SK-N-SH treated with all-trans-retinoic acid at 6 μM for 48 hours (cell line): Measurements from ENCODE around the gene COL6A1.

Source experiments
- ATAC-seq: fragments of 200-7000 bp; cut with Tn5 transposase; 3 replicates; pipeline ENCODE4 v1.9.1; 2020; ENCODE audit warnings: mild to moderate bottlenecking, moderate library complexity
- ARNTL ChIP-seq: fragments of 450-650 bp; formaldehyde crosslinking; IDR thresholded peaks from 2 replicates; pipeline ENCODE4 v1.5.0; 2020; ENCODE audit warnings: low read depth, mild to moderate bottlenecking, moderate library complexity, borderline replicate concordance
- CSDC2 ChIP-seq: fragments of 250-450 bp; sonication (Bioruptor Pico); IDR thresholded peaks from 2 replicates; pipeline ENCODE4 v1.5.0; 2020; ENCODE audit warnings: mild to moderate bottlenecking, moderate library complexity
- ESRRG ChIP-seq: fragments of 250-450 bp; sonication (Bioruptor Pico); IDR thresholded peaks from 2 replicates; pipeline ENCODE4 v1.6.1; 2021; ENCODE audit warnings: mild to moderate bottlenecking
- GLIS3 ChIP-seq: fragments of 250-450 bp; sonication (Bioruptor Pico); IDR thresholded peaks from 2 replicates; pipeline ENCODE4 v1.5.0; 2020; ENCODE audit warnings: mild to moderate bottlenecking, moderate library complexity
- ISL1 ChIP-seq: fragments of 250-450 bp; sonication (Bioruptor Pico); IDR thresholded peaks from 2 replicates; pipeline ENCODE4 v2.1.2; 2022; ENCODE audit warnings: mild to moderate bottlenecking, moderate library complexity
- OSR1 ChIP-seq: fragments of 250-450 bp; sonication (Bioruptor Pico); IDR thresholded peaks from 2 replicates; pipeline ENCODE4 v1.8.0; 2022; ENCODE audit warnings: moderate library complexity, mild to moderate bottlenecking, inconsistent platforms
- PPARA ChIP-seq: fragments of 250-450 bp; sonication (Bioruptor Pico); IDR thresholded peaks from 2 replicates; pipeline ENCODE4 v1.5.0; 2020; ENCODE audit warnings: mild to moderate bottlenecking, borderline replicate concordance
- RARB ChIP-seq: fragments of 250-450 bp; sonication (Bioruptor Pico); IDR thresholded peaks from 2 replicates; pipeline ENCODE4 v1.8.0; 2021; ENCODE audit warnings: mild to moderate bottlenecking, moderate library complexity
- SNAI2 ChIP-seq: fragments of 250-450 bp; sonication (Bioruptor Pico); IDR thresholded peaks from 2 replicates; pipeline ENCODE4 v1.5.0; 2020; ENCODE audit warnings: mild to moderate bottlenecking, moderate library complexity
- TCF4 ChIP-seq: fragments of 250-450 bp; sonication (Bioruptor Pico); IDR thresholded peaks from 2 replicates; pipeline ENCODE4 v1.8.0; 2021; ENCODE audit warnings: mild to moderate bottlenecking, moderate library complexity, borderline replicate concordance
- TOX ChIP-seq: fragments of 250-450 bp; sonication (Bioruptor Pico); IDR thresholded peaks from 2 replicates; pipeline ENCODE4 v1.8.0; 2021; ENCODE audit warnings: mild to moderate bottlenecking, moderate library complexity, borderline replicate concordance
- ZFP3 ChIP-seq: fragments of 250-450 bp; sonication (Bioruptor Pico); IDR thresholded peaks from 2 replicates; pipeline ENCODE4 v1.5.0; 2020; ENCODE audit warnings: mild to moderate bottlenecking, moderate library complexity
- ZFP30 ChIP-seq: fragments of 450-650 bp; formaldehyde crosslinking; IDR thresholded peaks from 2 replicates; pipeline ENCODE4 v1.5.0; 2022; ENCODE audit warnings: mild to moderate bottlenecking, moderate library complexity
- ZNF565 ChIP-seq: fragments of 450-650 bp; formaldehyde crosslinking; conservative IDR thresholded peaks from 2 replicates; pipeline ENCODE4 v1.5.0; 2020; ENCODE audit warnings: low read depth, mild to moderate bottlenecking, moderate library complexity
- ZNF70 ChIP-seq: fragments of 450-650 bp; formaldehyde crosslinking; IDR thresholded peaks from 2 replicates; pipeline ENCODE4 v1.5.0; 2020; ENCODE audit warnings: mild to moderate bottlenecking, moderate library complexity
- ZNF8 ChIP-seq: fragments of 450-650 bp; formaldehyde crosslinking; IDR thresholded peaks from 2 replicates; pipeline ENCODE4 v1.5.0; 2020; ENCODE audit warnings: mild to moderate bottlenecking, moderate library complexity
- TF ChIP-seq, protein P1 (sequence below): fragments of 250-450 bp; sonication (Bioruptor Pico); IDR thresholded peaks from 2 replicates; pipeline ENCODE4 v1.8.0; 2021; ENCODE audit warnings: low read depth, mild to moderate bottlenecking, moderate library complexity, borderline replicate concordance
- TF ChIP-seq, protein P2 (sequence below): fragments of 250-450 bp; sonication (Bioruptor Pico); IDR thresholded peaks from 2 replicates; pipeline ENCODE4 v1.5.1; 2021; ENCODE audit warnings: mild to moderate bottlenecking, moderate library complexity
- TF ChIP-seq, protein P3 (sequence below): fragments of 250-450 bp; sonication (Bioruptor Pico); IDR thresholded peaks from 2 replicates; pipeline ENCODE4 v1.5.0; 2020; ENCODE audit warnings: mild to moderate bottlenecking, moderate library complexity
- TF ChIP-seq, protein P4 (sequence below): fragments of 250-450 bp; sonication (Bioruptor Pico); IDR thresholded peaks from 2 replicates; pipeline ENCODE4 v1.5.1; 2020; ENCODE audit warnings: low read depth, mild to moderate bottlenecking, moderate library complexity
- TF ChIP-seq, protein P5 (sequence below): fragments of 250-450 bp; sonication (Bioruptor Pico); IDR thresholded peaks from 2 replicates; pipeline ENCODE4 v1.8.0; 2020; ENCODE audit warnings: mild to moderate bottlenecking, moderate library complexity, borderline replicate concordance

The COL6A1 gene

DNA sequence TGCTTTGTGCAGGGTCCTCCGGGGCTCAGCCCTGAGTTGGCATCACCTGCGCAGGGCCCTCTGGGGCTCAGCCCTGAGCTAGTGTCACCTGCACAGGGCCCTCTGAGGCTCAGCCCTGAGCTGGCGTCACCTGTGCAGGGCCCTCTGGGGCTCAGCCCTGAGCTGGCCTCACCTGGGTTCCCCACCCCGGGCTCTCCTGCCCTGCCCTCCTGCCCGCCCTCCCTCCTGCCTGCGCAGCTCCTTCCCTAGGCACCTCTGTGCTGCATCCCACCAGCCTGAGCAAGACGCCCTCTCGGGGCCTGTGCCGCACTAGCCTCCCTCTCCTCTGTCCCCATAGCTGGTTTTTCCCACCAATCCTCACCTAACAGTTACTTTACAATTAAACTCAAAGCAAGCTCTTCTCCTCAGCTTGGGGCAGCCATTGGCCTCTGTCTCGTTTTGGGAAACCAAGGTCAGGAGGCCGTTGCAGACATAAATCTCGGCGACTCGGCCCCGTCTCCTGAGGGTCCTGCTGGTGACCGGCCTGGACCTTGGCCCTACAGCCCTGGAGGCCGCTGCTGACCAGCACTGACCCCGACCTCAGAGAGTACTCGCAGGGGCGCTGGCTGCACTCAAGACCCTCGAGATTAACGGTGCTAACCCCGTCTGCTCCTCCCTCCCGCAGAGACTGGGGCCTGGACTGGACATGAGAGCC, 22.7 kb downstream of the COL6A1 start:
- no peak for ATAC-seq
- no peak for TF ChIP-seq ZFP3 (CRISPR knock-in tag)
- no peak for TF ChIP-seq ZNF70 (CRISPR knock-in tag)
- no peak for TF ChIP-seq SNAI2
- TF ChIP-seq, protein P1, sequence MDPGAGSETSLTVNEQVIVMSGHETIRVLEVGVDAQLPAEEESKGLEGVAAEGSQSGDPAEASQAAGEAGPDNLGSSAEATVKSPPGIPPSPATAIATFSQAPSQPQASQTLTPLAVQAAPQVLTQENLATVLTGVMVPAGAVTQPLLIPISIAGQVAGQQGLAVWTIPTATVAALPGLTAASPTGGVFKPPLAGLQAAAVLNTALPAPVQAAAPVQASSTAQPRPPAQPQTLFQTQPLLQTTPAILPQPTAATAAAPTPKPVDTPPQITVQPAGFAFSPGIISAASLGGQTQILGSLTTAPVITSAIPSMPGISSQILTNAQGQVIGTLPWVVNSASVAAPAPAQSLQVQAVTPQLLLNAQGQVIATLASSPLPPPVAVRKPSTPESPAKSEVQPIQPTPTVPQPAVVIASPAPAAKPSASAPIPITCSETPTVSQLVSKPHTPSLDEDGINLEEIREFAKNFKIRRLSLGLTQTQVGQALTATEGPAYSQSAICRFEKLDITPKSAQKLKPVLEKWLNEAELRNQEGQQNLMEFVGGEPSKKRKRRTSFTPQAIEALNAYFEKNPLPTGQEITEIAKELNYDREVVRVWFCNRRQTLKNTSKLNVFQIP (CRISPR knock-in tag) = no peak
- TF ChIP-seq CSDC2 (CRISPR knock-in tag) = no peak
- no peak for TF ChIP-seq OSR1
- no peak for TF ChIP-seq PPARA
- TF ChIP-seq ZFP30 (CRISPR knock-in tag) = no peak
- TF ChIP-seq, protein P2, sequence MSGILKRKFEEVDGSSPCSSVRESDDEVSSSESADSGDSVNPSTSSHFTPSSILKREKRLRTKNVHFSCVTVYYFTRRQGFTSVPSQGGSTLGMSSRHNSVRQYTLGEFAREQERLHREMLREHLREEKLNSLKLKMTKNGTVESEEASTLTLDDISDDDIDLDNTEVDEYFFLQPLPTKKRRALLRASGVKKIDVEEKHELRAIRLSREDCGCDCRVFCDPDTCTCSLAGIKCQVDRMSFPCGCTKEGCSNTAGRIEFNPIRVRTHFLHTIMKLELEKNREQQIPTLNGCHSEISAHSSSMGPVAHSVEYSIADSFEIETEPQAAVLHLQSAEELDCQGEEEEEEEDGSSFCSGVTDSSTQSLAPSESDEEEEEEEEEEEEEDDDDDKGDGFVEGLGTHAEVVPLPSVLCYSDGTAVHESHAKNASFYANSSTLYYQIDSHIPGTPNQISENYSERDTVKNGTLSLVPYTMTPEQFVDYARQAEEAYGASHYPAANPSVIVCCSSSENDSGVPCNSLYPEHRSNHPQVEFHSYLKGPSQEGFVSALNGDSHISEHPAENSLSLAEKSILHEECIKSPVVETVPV = no peak
- TF ChIP-seq, protein P3, sequence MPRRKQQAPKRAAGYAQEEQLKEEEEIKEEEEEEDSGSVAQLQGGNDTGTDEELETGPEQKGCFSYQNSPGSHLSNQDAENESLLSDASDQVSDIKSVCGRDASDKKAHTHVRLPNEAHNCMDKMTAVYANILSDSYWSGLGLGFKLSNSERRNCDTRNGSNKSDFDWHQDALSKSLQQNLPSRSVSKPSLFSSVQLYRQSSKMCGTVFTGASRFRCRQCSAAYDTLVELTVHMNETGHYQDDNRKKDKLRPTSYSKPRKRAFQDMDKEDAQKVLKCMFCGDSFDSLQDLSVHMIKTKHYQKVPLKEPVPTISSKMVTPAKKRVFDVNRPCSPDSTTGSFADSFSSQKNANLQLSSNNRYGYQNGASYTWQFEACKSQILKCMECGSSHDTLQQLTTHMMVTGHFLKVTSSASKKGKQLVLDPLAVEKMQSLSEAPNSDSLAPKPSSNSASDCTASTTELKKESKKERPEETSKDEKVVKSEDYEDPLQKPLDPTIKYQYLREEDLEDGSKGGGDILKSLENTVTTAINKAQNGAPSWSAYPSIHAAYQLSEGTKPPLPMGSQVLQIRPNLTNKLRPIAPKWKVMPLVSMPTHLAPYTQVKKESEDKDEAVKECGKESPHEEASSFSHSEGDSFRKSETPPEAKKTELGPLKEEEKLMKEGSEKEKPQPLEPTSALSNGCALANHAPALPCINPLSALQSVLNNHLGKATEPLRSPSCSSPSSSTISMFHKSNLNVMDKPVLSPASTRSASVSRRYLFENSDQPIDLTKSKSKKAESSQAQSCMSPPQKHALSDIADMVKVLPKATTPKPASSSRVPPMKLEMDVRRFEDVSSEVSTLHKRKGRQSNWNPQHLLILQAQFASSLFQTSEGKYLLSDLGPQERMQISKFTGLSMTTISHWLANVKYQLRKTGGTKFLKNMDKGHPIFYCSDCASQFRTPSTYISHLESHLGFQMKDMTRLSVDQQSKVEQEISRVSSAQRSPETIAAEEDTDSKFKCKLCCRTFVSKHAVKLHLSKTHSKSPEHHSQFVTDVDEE (CRISPR knock-in tag) = no peak
- no peak for TF ChIP-seq ZNF565 (CRISPR knock-in tag)

DNA sequence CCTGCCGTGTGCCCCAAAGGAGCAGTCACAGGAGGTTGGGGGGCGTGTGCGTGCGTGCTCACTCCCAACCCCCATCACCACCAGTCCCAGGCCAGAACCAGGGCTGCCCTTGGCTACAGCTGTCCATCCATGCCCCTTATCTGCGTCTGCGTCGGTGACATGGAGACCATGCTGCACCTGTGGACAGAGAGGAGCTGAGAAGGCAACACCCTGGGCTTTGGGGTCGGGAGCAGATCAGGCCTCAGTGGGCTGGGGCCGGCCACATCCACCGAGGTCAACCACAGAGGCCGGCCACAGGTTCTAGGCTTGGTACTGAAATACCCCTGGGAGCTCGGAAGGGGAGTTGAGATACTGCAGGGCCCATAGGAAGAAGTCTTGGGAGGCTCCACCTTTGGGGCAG, 23.5 kb downstream of the COL6A1 start:
- TF ChIP-seq, protein P1 (CRISPR knock-in tag) = no peak
- TF ChIP-seq, protein P4, sequence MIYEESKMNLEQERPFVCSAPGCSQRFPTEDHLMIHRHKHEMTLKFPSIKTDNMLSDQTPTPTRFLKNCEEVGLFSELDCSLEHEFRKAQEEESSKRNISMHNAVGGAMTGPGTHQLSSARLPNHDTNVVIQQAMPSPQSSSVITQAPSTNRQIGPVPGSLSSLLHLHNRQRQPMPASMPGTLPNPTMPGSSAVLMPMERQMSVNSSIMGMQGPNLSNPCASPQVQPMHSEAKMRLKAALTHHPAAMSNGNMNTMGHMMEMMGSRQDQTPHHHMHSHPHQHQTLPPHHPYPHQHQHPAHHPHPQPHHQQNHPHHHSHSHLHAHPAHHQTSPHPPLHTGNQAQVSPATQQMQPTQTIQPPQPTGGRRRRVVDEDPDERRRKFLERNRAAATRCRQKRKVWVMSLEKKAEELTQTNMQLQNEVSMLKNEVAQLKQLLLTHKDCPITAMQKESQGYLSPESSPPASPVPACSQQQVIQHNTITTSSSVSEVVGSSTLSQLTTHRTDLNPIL (CRISPR knock-in tag) = no peak
- TF ChIP-seq RARB (CRISPR knock-in tag) = no peak
- TF ChIP-seq ARNTL (CRISPR knock-in tag) = no peak
- TF ChIP-seq ESRRG = no peak
- TF ChIP-seq TCF4 = no peak
- TF ChIP-seq PPARA = no peak
- TF ChIP-seq, protein P2 = no peak
- TF ChIP-seq ISL1 (CRISPR knock-in tag) = no peak
- TF ChIP-seq ZNF70 (CRISPR knock-in tag) = no peak
- TF ChIP-seq CSDC2 (CRISPR knock-in tag) = no peak
- no peak for TF ChIP-seq ZFP3 (CRISPR knock-in tag)
- TF ChIP-seq TOX (CRISPR knock-in tag) = no peak
- TF ChIP-seq GLIS3 (CRISPR knock-in tag) = no peak
- TF ChIP-seq ZFP30 (CRISPR knock-in tag) = no peak
- no peak for TF ChIP-seq OSR1
- TF ChIP-seq ZNF8 (CRISPR knock-in tag) = no peak
- TF ChIP-seq ZNF565 (CRISPR knock-in tag) = no peak
- no peak for TF ChIP-seq SNAI2
- TF ChIP-seq, protein P5, sequence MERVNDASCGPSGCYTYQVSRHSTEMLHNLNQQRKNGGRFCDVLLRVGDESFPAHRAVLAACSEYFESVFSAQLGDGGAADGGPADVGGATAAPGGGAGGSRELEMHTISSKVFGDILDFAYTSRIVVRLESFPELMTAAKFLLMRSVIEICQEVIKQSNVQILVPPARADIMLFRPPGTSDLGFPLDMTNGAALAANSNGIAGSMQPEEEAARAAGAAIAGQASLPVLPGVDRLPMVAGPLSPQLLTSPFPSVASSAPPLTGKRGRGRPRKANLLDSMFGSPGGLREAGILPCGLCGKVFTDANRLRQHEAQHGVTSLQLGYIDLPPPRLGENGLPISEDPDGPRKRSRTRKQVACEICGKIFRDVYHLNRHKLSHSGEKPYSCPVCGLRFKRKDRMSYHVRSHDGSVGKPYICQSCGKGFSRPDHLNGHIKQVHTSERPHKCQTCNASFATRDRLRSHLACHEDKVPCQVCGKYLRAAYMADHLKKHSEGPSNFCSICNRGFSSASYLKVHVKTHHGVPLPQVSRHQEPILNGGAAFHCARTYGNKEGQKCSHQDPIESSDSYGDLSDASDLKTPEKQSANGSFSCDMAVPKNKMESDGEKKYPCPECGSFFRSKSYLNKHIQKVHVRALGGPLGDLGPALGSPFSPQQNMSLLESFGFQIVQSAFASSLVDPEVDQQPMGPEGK (CRISPR knock-in tag) = no peak
- no peak for ATAC-seq
